Mucosa of stomach (tissue), 1 donor: ENCODE results near the gene PAAF1.
"Not testable (repeated sequence)": the region's sequence is repeated elsewhere in the genome, so short reads cannot be mapped to it uniquely, and the experiment has no call there.

ENCODE experiments used
- H3K27me3 ChIP-seq: one replicate; pipeline ENCODE4 v1.7.0; 2013; ENCODE audit warnings: mild to moderate bottlenecking, low read length; ENCODE audit not compliant: control insufficient read depth, insufficient read depth
- H3K36me3 ChIP-seq: one replicate; pipeline ENCODE4 v1.7.0; 2013; ENCODE audit warnings: low read length; ENCODE audit not compliant: control insufficient read depth, insufficient read depth
- H3K4me1 ChIP-seq: one replicate; pipeline ENCODE4 v1.7.0; 2013; ENCODE audit warnings: mild to moderate bottlenecking, low read length; ENCODE audit not compliant: control insufficient read depth, insufficient read depth
- H3K4me3 ChIP-seq: one replicate; pipeline ENCODE4 v1.7.0; 2013; ENCODE audit warnings: low read length
- H3K9ac ChIP-seq: one replicate; pipeline ENCODE4 v1.7.0; 2013; ENCODE audit warnings: mild to moderate bottlenecking, low read length, moderate library complexity
- H3K9me3 ChIP-seq: one replicate; pipeline ENCODE4 v1.7.0; 2013; ENCODE audit warnings: mild to moderate bottlenecking, low read length, moderate library complexity; ENCODE audit not compliant: control insufficient read depth
- donor health status: Pancreatic carcinoma.

The PAAF1 gene

GRCh38 chr11:73862986-73863385, 13.8 kb upstream of the PAAF1 start:
- Histone ChIP-seq H3K4me3 (no peak overlapping the region), H3K27me3 (no peaks in the 10 kb centered on the region), H3K9me3 (no peaks in the 10 kb centered on the region), H3K4me1 (no peaks in the 10 kb centered on the region), H3K36me3 (no peaks in the 10 kb centered on the region), H3K9ac (no peak overlapping the region)

- Histone ChIP-seq H3K36me3 (no peaks in the 10 kb centered on the region), H3K4me3 (no peak overlapping the region), H3K9me3 (no peaks in the 10 kb centered on the region), H3K4me1 (peaks cover 9% of the 10 kb centered on the region), H3K9ac (no peak overlapping the region), H3K27me3 (no peaks in the 10 kb centered on the region)
Measured at GRCh38 chr11:73866095-73866579, 10.7 kb upstream of the PAAF1 start.

GRCh38 chr11:73866586-73866996, 10.2 kb upstream of the PAAF1 start:
- peaks cover 9% of the 10 kb centered on the region for H3K4me1 ChIP-seq
- H3K4me3 ChIP-seq: no peak overlapping the region
- no peaks in the 10 kb centered on the region for H3K9me3 ChIP-seq
- H3K27me3 ChIP-seq: no peaks in the 10 kb centered on the region
- no peaks in the 10 kb centered on the region for H3K36me3 ChIP-seq
- H3K9ac ChIP-seq: no peak overlapping the region

- no peaks in the 10 kb centered on the region for H3K9me3 ChIP-seq
Measured at GRCh38 chr11:73869332-73869949, 7.4 kb upstream of the PAAF1 start.

GRCh38 chr11:73870261-73870660, 6.5 kb upstream of the PAAF1 start:
- no peaks in the 10 kb centered on the region for H3K27me3 ChIP-seq
- no peaks in the 10 kb centered on the region for H3K36me3 ChIP-seq
- H3K9me3 ChIP-seq: no peaks in the 10 kb centered on the region
- peaks cover 9% of the 10 kb centered on the region for H3K4me1 ChIP-seq
- no peak overlapping the region for H3K4me3 ChIP-seq
- H3K9ac ChIP-seq: no peak overlapping the region

More at GRCh38 chr11:73869332-73869949, 7.4 kb upstream of the PAAF1 start:
- Histone ChIP-seq H3K4me3 (no peak overlapping the region), H3K9ac (no peak overlapping the region), H3K36me3 (no peaks in the 10 kb centered on the region), H3K4me1 (peaks cover 9% of the 10 kb centered on the region), H3K27me3 (no peaks in the 10 kb centered on the region)

- Histone ChIP-seq H3K9me3 (no peaks in the 10 kb centered on the region), H3K36me3 (no peaks in the 10 kb centered on the region), H3K9ac (no peak overlapping the region), H3K4me3 (no peak overlapping the region), H3K4me1 (peaks cover 14% of the 10 kb centered on the region), H3K27me3 (no peaks in the 10 kb centered on the region)
Measured at GRCh38 chr11:73872749-73873357, 3.9 kb upstream of the PAAF1 start.

- Histone ChIP-seq H3K27me3 (no peaks in the 10 kb centered on the region), H3K4me3 (no peak overlapping the region), H3K9ac (no peak overlapping the region), H3K4me1 (peaks cover 5% of the 10 kb centered on the region), H3K9me3 (no peaks in the 10 kb centered on the region), H3K36me3 (no peaks in the 10 kb centered on the region)
Measured at GRCh38 chr11:73875380-73875779, 1.4 kb upstream of the PAAF1 start.

GRCh38 chr11:73875840-73876239, 959 bp upstream of the PAAF1 start:
- H3K9ac ChIP-seq: peak overlapping the region; percentile 75
- H3K4me3 ChIP-seq: peak overlapping the region; percentile 71
- H3K4me1 ChIP-seq: peaks cover 5% of the 10 kb centered on the region
- no peaks in the 10 kb centered on the region for H3K36me3 ChIP-seq
- H3K9me3 ChIP-seq: no peaks in the 10 kb centered on the region
- no peaks in the 10 kb centered on the region for H3K27me3 ChIP-seq

GRCh38 chr11:73878771-73879170, 2.0 kb downstream of the PAAF1 start:
- no peaks in the 10 kb centered on the region for H3K9me3 ChIP-seq
- no peak overlapping the region for H3K9ac ChIP-seq
- no peaks in the 10 kb centered on the region for H3K36me3 ChIP-seq
- no peaks in the 10 kb centered on the region for H3K27me3 ChIP-seq
- no peak overlapping the region for H3K4me3 ChIP-seq
- H3K4me1 ChIP-seq: peaks cover 5% of the 10 kb centered on the region

GRCh38 chr11:73880449-73880848, 3.6 kb downstream of the PAAF1 start:
- H3K27me3 ChIP-seq, H3K9me3 ChIP-seq, H3K9ac ChIP-seq, H3K36me3 ChIP-seq, H3K4me3 ChIP-seq, H3K4me1 ChIP-seq: not testable (repeated sequence)

- Histone ChIP-seq H3K36me3 (no peaks in the 10 kb centered on the region), H3K27me3 (no peaks in the 10 kb centered on the region), H3K9ac (no peak overlapping the region), H3K9me3 (no peaks in the 10 kb centered on the region), H3K4me1 (no peaks in the 10 kb centered on the region), H3K4me3 (no peak overlapping the region)
Measured at GRCh38 chr11:73883856-73884255, 7.1 kb downstream of the PAAF1 start.

GRCh38 chr11:73888244-73888643, 11.4 kb downstream of the PAAF1 start:
- Histone ChIP-seq H3K36me3 (peaks cover 8% of the 10 kb centered on the region), H3K4me1 (no peaks in the 10 kb centered on the region), H3K27me3 (no peaks in the 10 kb centered on the region), H3K9me3 (no peaks in the 10 kb centered on the region), H3K9ac (no peak overlapping the region), H3K4me3 (no peak overlapping the region)
